ENCODE data around the gene MRPL50.

MRPL50 gene

GRCh38 chr9:101440714-101441230, 42.4 kb upstream of the MRPL50 start:
- Histone ChIP-seq H3K27me3 (replicated peaks; ENCODE audit: insufficient read depth, low read length) (no peaks in the 10 kb centered on the region), H3K4me1 (ENCODE audit: low read length) (peaks cover 22% of the 10 kb centered on the region)
- no peak for TF ChIP-seq EZH2 (optimal IDR thresholded peaks at IDR 0.05; ENCODE audit: low read depth, low read length)

GRCh38 chr9:101438523-101438922, 40.1 kb upstream of the MRPL50 start:
- no peaks in the 10 kb centered on the region for H3K9me2 ChIP-seq (replicated peaks; ENCODE audit: insufficient read depth, low read length)
- no peak overlapping the region for H3K9ac ChIP-seq (ENCODE audit: low read length)
- DNase-seq: no peak
- no peak overlapping the region for H2AFZ ChIP-seq (ENCODE audit: low read length)
- H3K9me3 ChIP-seq (replicated peaks; ENCODE audit: insufficient read depth, low read length): no peaks in the 10 kb centered on the region
- no peaks in the 10 kb centered on the region for H3F3A ChIP-seq (ENCODE audit: insufficient read depth, low read length)
- no peak overlapping the region for H3K27ac ChIP-seq (ENCODE audit: low read length)
- H3K36me3 ChIP-seq (replicated peaks; ENCODE audit: insufficient read depth, low read length): no peaks in the 10 kb centered on the region
- H3K4me1 ChIP-seq (ENCODE audit: low read length): peaks cover 22% of the 10 kb centered on the region
- H3K27me3 ChIP-seq (replicated peaks; ENCODE audit: insufficient read depth, low read length): no peaks in the 10 kb centered on the region
- H4K20me1 ChIP-seq (ENCODE audit: insufficient read depth, low read length): no peaks in the 10 kb centered on the region
- TF ChIP-seq CTCF (IDR thresholded peaks at IDR 0.05; ENCODE audit: low read length): no peak
- TF ChIP-seq EZH2 (optimal IDR thresholded peaks at IDR 0.05; ENCODE audit: low read depth, low read length): no peak
- TF ChIP-seq EZH2phosphoT487 (IDR thresholded peaks at IDR 0.05; ENCODE audit: low read length): no peak
- no peak overlapping the region for H3K4me3 ChIP-seq (ENCODE audit: low read length)
- H3K79me2 ChIP-seq (ENCODE audit: low read length): no peaks in the 10 kb centered on the region
- H3K4me2 ChIP-seq (ENCODE audit: low read depth, low read length): no peak overlapping the region

More at GRCh38 chr9:101440714-101441230, 42.4 kb upstream of the MRPL50 start:
- no peaks in the 10 kb centered on the region for H4K20me1 ChIP-seq (ENCODE audit: insufficient read depth, low read length)
- no peaks in the 10 kb centered on the region for H3K36me3 ChIP-seq (replicated peaks; ENCODE audit: insufficient read depth, low read length)
- no peaks in the 10 kb centered on the region for H3K9me3 ChIP-seq (replicated peaks; ENCODE audit: insufficient read depth, low read length)
- H3K4me2 ChIP-seq (ENCODE audit: low read depth, low read length): no peak overlapping the region
- no peak overlapping the region for H3K4me3 ChIP-seq (ENCODE audit: low read length)
- no peak overlapping the region for H3K27ac ChIP-seq (ENCODE audit: low read length)
- no peak for DNase-seq
- H3K9me2 ChIP-seq (replicated peaks; ENCODE audit: insufficient read depth, low read length): no peaks in the 10 kb centered on the region
- no peaks in the 10 kb centered on the region for H3F3A ChIP-seq (ENCODE audit: insufficient read depth, low read length)
- no peaks in the 10 kb centered on the region for H3K79me2 ChIP-seq (ENCODE audit: low read length)
- H2AFZ ChIP-seq (ENCODE audit: low read length): no peak overlapping the region
- no peak overlapping the region for H3K9ac ChIP-seq (ENCODE audit: low read length)

- peaks cover 22% of the 10 kb centered on the region for H3K4me1 ChIP-seq (ENCODE audit: low read length)
- no peaks in the 10 kb centered on the region for H3K36me3 ChIP-seq (replicated peaks; ENCODE audit: insufficient read depth, low read length)
- peak overlapping the region; percentile 18; the same call in 1 of the 2 replicates for H3K27ac ChIP-seq (ENCODE audit: low read length)
- no peaks in the 10 kb centered on the region for H3K9me2 ChIP-seq (replicated peaks; ENCODE audit: insufficient read depth, low read length)
- H3K27me3 ChIP-seq (replicated peaks; ENCODE audit: insufficient read depth, low read length): no peaks in the 10 kb centered on the region
- H3K9me3 ChIP-seq (replicated peaks; ENCODE audit: insufficient read depth, low read length): no peaks in the 10 kb centered on the region
- DNase-seq: peak; percentile 60
- no peak overlapping the region for H3K9ac ChIP-seq (ENCODE audit: low read length)
- H3F3A ChIP-seq (ENCODE audit: insufficient read depth, low read length): no peaks in the 10 kb centered on the region
- no peak overlapping the region for H2AFZ ChIP-seq (ENCODE audit: low read length)
- no peaks in the 10 kb centered on the region for H3K79me2 ChIP-seq (ENCODE audit: low read length)
- peak overlapping the region; percentile 14; the same call in 1 of the 2 replicates for H3K4me2 ChIP-seq (ENCODE audit: low read depth, low read length)
- no peak overlapping the region for H3K4me3 ChIP-seq (ENCODE audit: low read length)
- TF ChIP-seq EZH2phosphoT487 (IDR thresholded peaks at IDR 0.05; ENCODE audit: low read length) (no peak), EZH2 (optimal IDR thresholded peaks at IDR 0.05; ENCODE audit: low read depth, low read length) (no peak), CTCF (IDR thresholded peaks at IDR 0.05; ENCODE audit: low read length) (no peak)
- no peaks in the 10 kb centered on the region for H4K20me1 ChIP-seq (ENCODE audit: insufficient read depth, low read length)
Observed at GRCh38 chr9:101437806-101438232, 39.4 kb upstream of the MRPL50 start.

- Histone ChIP-seq H3K9ac (ENCODE audit: low read length) (no peak within 1 kb of the TSS), H4K20me1 (ENCODE audit: insufficient read depth, low read length) (no peaks in the 10 kb centered on the region), H3K27me3 (replicated peaks; ENCODE audit: insufficient read depth, low read length) (no peaks in the 10 kb centered on the region), H3K79me2 (ENCODE audit: low read length) (no peaks in the 10 kb centered on the region), H2AFZ (ENCODE audit: low read length) (no peak within 1 kb of the TSS), H3K4me3 (ENCODE audit: low read length) (no peak within 1 kb of the TSS), H3K27ac (ENCODE audit: low read length) (no peak within 1 kb of the TSS), H3K9me2 (replicated peaks; ENCODE audit: insufficient read depth, low read length) (no peaks in the 10 kb centered on the region), H3K4me1 (ENCODE audit: low read length) (peaks cover 37% of the 10 kb centered on the region), H3K4me2 (ENCODE audit: low read depth, low read length) (no peak within 1 kb of the TSS; the same call in 1 of the 2 replicates), H3K36me3 (replicated peaks; ENCODE audit: insufficient read depth, low read length) (no peaks in the 10 kb centered on the region), H3F3A (ENCODE audit: insufficient read depth, low read length) (no peaks in the 10 kb centered on the region), H3K9me3 (replicated peaks; ENCODE audit: insufficient read depth, low read length) (no peaks in the 10 kb centered on the region)
- TF ChIP-seq EZH2 (optimal IDR thresholded peaks at IDR 0.05; ENCODE audit: low read depth, low read length) (no peak), CTCF (IDR thresholded peaks at IDR 0.05; ENCODE audit: low read length) (no peak), EZH2phosphoT487 (IDR thresholded peaks at IDR 0.05; ENCODE audit: low read length) (no peak)
- no peak for DNase-seq
Observed at GRCh38 chr9:101435601-101436079, 37.2 kb upstream of the MRPL50 start, which contains the start of gene ALDOB. TSS of gene ALDOB (minus strand) at chr9:101435774. CDS start at chr9:101430887, 4,887 bp downstream.
